SK-MEL-5 (cell line): ENCODE results near the gene CACNG5. TPM values are rescaled to one million over a fixed set of nuclear protein-coding genes. Genes with fewer than 3 reads are reported as not detected.

ENCODE experiments used
- DNase-seq: peaks from one replicate; pipeline ENCODE4 v3.0.0-alpha.2; 2016; ENCODE audit warnings: low read depth, low spot score
- in situ Hi-C: cut with HindIII; loops from 2 replicates; pipeline ENCODE4 v1.10.0; 2016; ENCODE audit warnings: low sequenced_read_pairs, high pct_unique_total_duplicates, low pct_unique_long_range_greater_than_20kb
- small RNA-seq, 2 experiments: library from RNA; depleted of rRNA; stranded (forward); fragments of <200 nt; gene quantifications; one replicate each; pipeline ENCODE3, GENCODE V24; 2014
- total RNA-seq: library from RNA; depleted of rRNA; stranded (reverse); fragments of >200 nt; shearing (Covaris generic); gene quantifications from 2 replicates; pipeline ENCODE4 v1.2.3, GENCODE V29; 2014; rRNA removed

Gene CACNG5
- total RNA-seq, 1 experiment from 2014 or later, result not detected

DNA sequence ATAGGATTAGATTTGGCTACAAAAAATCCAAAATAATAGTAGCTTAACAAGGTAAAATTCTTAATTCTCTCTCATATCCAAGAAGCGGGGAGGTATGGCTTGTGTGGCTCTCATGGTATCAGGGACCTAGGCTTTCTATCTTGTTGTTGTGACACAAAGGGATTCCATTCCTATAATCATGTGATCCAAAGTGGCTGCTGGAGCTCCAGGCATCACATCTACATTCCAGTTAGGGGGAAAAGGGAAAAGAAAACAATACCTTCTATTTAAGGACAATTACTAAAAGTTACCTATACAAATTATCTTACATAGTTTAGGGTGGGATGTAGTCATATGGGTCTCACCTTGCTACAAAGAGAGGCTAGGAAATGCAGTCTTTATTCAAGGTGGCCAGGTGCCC is 82.0 kb downstream of the CACNG5 start:
- in situ Hi-C loops, result no loop called here
- DNase-seq, result no peak

GRCh38 chr17:66918896-66919295 is 84.0 kb downstream of the CACNG5 start:
- in situ Hi-C loops, result no loop called here
- no peak for DNase-seq

DNA sequence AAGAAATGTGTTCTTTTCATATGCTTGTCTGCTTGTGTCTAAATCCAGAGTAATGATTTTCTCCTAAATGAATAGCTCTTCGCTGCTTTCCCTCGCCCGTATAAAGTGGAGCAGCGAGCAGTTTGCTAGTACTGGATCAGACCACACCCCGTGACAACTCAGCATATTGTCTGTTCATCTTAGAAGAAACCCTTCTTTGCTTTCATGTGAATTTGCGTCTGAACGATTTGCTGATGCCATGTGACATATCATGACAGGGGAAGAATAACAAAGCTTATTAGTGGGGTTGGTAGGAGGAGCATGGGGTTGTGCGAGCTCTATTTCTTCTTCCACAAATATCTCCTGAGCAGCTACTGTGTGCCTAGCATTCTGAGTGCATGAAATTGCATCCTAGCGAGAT is 85.5 kb downstream of the CACNG5 start:
- peak; percentile 77 for DNase-seq
- in situ Hi-C loops, result no loop called here

DNA sequence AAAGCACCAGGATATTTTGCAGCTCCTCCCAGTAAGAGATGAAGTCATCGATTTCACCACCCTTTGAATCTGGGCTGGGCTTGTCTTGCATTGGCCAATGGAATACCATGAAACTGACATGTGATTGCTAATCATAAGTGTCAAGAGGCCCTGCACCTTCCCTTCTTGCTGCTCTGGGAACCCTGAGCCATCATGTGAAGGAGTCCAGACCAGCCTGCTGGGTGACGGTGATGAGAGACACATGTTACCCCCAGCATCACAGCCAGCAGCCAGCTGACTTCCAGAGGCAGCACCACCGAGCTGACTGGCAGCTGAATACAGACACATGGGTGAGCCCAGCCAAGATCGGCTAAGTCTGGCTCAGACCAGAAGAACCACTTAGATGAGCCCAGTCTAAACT is 86.0 kb downstream of the CACNG5 start:
- DNase-seq, result peak; percentile 70
- in situ Hi-C loops, result no loop called here

DNA sequence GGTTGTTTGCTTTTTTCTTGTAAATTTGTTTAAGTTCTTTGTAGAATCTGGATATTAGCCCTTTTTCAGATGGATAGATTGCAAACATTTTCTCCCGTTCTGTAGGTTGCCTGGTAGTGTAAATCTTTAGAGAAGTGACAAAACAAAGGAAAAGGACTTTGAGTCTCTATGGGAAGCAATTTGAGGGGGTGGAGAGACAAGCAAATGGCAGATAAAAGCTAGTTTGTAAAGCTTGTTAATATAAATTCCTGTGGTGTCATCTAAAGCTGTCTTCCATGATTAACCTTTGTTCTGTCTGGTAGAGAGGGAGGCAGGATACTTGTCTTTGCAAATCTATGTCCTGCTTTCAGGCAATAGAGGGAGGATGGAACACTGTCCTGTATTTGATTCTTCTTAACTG is 89.0 kb downstream of the CACNG5 start:
- DNase-seq, result no peak
- in situ Hi-C loops, result no loop called here

GRCh38 chr17:66925811-66926500 is 91.0 kb downstream of the CACNG5 start:
- in situ Hi-C loops, result no loop called here
- no peak for DNase-seq

- no peak for DNase-seq
- in situ Hi-C loops, result no loop called here
These were observed 94.0 kb downstream of the CACNG5 start for GRCh38 chr17:66928949-66929348.

DNA sequence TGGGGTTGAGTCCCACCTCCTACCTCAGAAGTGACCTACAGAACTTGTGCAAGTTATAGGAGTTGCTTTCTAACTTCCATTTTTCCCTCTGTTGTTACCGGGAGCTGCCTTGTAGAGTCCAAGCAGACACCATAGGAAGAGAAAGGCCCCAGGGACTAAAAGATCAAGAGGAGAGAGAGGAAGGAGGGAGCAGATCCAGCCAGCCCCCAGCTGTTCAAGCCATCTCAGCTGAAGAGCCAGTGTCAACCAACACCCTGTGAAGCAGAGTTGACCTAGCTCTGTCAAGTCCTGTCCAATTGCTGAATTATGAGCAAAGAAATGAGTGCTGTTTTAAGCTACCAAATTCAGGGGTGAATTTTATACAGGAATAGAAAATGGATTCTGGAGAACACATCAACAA is 94.7 kb downstream of the CACNG5 start:
- no peak for DNase-seq
- in situ Hi-C loops, result no loop called here

- in situ Hi-C loops, result no loop called here
- peak; percentile 54 for DNase-seq
These were observed 96.0 kb downstream of the CACNG5 start for GRCh38 chr17:66930933-66931332.

GRCh38 chr17:66932311-66932710 is 97.4 kb downstream of the CACNG5 start:
- DNase-seq, result no peak
- in situ Hi-C loops, result no loop called here

DNA sequence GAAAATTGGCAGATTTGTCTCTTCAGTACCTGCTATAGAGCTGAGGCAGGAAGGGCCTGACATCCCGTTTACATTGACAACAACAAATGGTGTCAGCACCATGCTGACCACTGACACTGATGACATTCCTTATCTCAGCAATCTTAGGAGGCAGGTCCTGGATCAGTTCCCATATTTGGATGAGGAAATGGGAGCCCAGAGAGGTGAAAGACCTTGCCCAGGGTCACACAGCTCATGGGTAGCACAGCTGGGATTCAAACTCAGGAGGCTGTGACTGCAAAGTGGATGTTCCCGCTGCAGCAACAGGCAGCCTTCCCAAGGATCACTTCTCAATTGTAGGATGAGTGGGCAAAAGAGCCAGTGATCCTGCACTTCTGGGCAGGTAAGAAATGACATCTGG is 99.1 kb downstream of the CACNG5 start:
- in situ Hi-C loops, result no loop called here
- DNase-seq, result no peak

Small RNA genes within 50 kb of the gene (small RNA-seq; reads per million reads assigned to genes)
- gene MIR634, result 0 reads per million in 2 experiments
- gene RNA5SP446, result 0 reads per million in 2 experiments

Other genes starting within 250 kb of the CACNG5 start
- gene CACNG4, start 129.6 kb downstream of the CACNG5 start, total RNA-seq, result not detected in 2 replicates
- gene CACNG1, start 209.4 kb downstream of the CACNG5 start, total RNA-seq, result not detected in 2 replicates